ENCODE results near the gene LRRN2.

The LRRN2 gene

DNA sequence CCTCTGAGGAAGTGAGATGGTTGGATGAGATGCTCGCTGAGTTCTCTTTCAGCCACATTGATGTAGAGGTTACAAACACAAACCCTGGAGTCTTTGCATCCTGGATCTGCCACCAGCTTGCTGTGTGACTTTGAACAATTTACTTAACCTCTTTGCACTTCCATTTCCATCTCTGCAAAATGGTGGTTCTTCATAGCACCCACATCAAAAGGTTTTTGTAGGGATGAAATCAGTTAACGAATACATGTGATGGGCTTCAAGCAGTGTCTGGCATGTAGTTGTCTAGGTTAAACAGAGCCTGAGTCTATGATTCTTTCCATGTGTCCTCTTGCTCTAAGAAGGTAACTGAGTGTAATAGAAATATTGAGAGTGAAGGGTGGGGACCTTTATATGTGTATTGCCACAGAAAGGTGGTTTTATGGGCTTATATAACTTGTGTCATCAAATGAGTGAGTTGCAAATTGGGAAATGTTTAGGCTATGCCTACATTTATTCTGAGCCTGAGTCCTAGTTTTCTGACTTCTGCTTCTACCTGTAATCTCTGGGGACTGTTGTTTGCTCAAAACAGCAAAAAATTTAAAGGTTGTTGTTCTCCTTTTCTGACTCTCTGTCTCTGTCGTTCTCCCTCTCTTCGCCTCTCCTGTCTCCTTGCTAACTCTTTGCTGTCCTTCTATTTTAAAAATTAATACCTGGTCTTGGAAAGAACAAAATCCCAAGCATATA lies 27.3 kb upstream of the LRRN2 start:
- DNase-seq (ENCODE audit: low read depth, low spot score), result no peak

DNA sequence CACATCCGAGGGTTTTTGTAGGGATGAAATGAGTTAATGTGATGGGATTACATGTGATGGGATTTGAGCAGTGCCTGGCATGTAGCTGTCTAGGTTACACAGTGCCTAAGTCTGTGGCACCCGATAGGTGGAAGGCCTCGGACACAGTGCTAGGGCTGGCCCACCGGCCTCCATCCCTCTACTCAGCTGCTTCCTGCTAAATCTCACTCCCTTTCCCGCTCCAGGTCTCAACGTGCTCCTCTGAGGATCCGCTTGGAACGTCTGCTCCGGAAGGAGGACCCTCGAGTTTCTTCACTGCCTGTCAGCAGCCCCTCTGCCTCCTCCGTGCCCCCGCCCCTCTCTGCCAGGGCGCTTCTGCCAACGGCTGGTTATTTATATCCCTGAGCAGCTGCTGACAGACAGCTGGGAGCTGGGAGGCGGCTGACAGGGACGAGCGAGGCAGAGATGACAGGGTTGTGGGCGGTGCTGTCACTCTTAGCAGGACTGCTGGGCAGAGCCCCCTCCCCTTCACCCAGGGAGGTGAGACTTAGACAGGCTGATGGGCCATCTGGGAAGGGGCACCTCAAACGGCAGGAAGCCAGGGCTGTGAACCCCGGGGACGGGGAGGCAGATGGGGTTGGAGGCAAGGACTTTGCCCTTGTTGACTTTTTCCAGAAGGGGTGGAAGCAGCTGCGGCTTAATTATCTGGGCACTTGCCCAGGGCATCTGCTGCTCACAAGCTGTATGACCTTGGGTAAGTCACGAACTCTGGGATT lies 26.6 kb upstream of the LRRN2 start:
- DNase-seq (ENCODE audit: low read depth, low spot score), result no peak

DNA sequence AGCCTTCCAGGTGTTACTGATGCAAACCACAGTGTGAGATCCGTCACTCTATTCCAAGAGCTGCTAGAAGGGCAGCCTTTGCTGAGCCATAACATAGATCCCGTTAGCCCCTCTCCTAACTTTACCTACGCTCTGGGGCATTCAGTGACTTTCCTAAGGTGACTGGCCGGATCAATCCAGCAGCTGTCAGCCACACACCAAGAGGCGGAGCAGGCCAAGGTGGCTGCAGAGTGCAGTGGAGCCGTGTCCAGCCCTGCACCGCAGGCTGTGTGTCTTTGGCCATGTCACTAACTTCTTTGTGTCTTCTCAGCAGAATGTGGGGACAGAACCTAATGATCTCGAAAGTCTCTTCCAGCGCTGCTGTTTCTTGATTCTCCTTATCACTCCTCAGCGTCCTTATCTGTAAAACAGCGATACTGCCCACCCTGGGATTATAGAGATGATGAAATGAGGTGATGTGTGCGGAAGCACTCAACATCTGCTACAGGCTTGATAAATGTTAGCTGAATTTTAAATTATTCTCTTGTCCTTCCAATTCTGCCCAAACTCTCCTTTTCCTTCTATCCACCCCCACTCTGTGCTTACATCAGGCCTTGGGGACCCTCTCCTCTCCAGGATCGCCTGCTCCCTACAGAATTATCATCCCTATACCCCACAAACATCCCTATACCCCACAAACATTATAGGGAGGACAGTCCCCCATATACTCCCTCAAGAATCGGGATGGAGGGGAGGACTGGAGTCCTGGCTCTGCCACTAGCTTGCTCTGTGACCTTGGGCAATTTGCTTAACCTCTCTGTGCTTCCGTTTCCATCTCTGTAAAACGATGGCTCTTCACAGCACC lies 25.8 kb upstream of the LRRN2 start:
- DNase-seq (ENCODE audit: low read depth, low spot score), result no peak

GRCh38 chr1:204709960-204710912 lies 24.7 kb upstream of the LRRN2 start:
- DNase-seq (ENCODE audit: low read depth, low spot score), result no peak

DNA sequence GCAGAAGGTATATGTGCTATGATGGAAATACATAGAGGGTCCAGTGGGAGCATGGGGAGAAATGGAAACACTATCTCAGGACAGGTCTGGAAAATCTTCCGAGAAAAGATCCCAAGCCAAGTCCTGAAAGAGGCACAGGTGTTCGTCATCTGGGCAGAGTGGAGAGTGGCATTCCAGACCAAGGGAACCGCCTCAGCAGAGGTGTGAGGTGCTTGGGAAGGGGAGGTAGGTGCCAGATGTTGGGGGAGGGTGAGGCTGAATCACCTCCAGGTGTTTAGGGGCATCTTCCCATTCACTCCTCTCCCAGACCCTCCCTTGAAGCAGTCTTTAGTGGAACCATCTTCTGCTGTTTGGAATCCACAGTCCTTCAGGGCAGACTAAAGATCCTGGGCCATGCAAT lies 23.5 kb upstream of the LRRN2 start:
- DNase-seq (ENCODE audit: low read depth, low spot score), result no peak

- DNase-seq (ENCODE audit: low read depth, low spot score), result no peak
Observed at GRCh38 chr1:204706838-204707509, 21.4 kb upstream of the LRRN2 start.

DNA sequence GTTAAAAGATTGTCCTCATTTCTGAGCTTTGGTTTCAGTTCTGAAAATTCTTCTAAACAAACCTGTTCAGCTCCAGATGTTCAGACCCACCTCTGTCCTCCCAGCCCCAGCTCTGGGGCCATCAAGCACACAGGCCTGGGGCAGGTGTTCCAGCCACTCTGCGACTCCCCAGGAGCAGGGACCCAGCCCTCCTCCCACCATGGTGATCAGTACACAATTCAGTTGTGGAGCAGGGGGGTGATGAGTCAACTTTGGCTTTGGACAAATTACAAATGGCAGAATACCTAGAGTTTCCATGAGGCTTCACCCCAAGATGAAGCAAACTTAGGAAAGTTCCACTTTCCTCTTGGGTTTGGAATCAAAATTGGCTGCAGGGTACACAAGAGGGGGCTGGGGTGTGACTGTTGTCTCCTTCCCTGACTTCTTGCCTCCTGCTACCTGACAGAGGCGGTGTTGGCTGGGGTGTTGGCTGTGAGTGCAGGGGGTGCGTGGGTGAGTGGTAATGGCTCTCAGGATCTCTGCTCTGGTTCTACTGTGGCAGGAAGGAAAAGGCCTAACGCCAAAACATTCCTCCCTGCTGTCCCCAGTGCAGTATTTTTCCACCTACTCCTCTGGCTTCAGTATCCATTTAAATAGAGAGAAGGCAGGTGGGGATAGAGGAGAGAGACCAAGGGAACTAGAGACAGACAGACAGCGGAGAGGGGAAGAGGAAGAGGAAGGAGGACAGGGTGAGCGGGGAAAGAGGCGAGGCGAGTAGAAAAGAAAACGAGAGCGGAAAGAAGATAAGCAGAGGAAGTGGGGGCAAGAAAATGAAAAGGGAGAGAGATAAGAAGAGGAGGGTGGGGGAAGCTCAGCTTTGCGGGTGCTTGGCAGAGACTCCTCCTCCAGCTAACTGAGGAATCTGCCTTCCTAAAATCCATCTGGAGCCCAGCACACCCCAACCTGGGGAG lies 20.6 kb upstream of the LRRN2 start:
- DNase-seq (ENCODE audit: low read depth, low spot score), result no peak

DNA sequence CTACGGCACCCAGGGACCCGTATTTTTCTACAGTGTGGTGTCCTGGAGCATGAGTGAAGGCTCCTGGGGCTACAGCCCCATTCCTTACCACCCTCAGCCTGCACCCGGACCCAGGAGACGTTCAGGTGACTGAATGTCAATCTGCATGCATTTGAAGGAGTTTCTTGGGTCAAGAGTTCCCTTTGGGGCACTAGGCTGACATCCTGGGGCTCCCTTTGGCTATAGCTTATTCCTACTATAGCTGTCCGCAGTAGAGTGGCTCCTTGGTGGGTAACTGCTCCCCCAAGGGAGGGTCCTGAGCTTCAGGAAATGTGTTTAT lies 19.9 kb upstream of the LRRN2 start:
- no peak for DNase-seq (ENCODE audit: low read depth, low spot score)

GRCh38 chr1:204704794-204705492 lies 19.4 kb upstream of the LRRN2 start:
- DNase-seq (ENCODE audit: low read depth, low spot score), result no peak

DNA sequence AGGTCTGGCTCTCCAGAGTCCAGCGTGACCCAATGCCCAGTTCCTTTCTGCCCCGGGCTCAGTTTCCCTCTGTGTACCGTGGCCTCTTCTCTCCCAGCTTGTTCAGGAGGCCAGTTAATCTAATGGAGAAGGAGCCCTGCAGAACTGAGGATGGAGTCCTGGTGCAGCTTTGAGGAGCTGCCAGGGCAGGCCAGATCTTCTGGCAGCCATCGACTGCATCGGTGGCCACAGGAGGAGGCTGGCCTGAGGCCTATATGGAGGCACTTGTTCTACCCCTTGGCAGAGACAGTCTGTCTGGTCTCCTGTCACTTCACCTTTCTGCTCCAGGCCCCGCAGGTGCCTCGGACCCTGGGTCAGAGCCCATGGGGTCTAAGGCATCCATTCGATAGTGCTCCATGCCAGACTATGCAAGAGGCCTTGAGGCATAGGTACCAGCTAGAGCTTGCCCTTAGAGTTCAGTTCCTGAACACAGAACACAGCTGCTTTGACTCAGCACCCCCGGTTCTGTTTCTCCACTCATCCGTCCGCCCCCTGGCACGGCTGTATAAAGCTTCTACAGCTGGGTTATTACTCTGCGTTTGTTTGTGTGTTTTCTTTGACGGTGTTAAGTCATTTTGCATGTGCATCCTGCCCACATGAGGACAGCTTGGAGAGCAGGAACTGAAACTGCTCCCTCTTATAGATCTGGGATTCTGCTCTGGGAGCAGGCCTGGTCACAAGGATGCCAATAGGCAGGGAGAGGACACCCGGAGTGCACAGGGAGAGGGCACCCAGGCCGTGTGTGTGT lies 18.5 kb upstream of the LRRN2 start:
- DNase-seq (ENCODE audit: low read depth, low spot score), result no peak

GRCh38 chr1:204703268-204703664 lies 17.7 kb upstream of the LRRN2 start:
- no peak for DNase-seq (ENCODE audit: low read depth, low spot score)

DNA sequence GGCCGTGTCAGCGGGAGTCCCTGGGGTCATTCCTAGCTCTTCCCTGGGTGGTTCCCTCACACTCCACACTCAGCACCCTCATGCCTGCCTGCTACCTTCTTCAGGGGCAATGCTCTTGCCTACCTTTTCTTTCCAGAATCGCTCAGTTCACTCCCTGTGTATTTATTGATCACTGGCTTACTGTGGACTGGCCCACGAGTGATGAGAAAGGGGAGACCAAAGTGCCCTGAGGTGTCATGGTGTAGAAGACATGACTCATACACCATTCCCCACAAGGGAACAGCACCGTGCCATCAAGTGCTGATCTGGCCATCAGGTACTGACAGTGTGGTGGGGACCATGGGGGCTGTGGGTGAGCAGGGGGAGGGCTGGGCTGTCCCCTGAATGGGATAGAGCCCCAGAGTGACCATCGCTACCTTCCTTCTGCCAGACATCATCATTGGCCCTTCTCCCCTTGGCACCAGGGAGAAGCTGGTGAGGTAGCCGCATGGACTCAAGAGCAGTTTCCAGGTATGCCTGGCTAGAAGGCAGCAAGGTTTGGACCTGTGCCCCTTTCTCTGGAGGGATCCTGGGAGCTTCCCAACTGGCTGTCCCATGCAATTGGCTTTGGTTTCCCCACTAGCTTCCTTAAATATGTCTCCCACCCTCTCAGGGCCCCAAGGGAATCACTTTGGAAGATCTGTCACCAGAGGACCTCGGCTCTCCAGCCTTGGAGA lies 17.2 kb upstream of the LRRN2 start:
- no peak for DNase-seq (ENCODE audit: low read depth, low spot score)

DNA sequence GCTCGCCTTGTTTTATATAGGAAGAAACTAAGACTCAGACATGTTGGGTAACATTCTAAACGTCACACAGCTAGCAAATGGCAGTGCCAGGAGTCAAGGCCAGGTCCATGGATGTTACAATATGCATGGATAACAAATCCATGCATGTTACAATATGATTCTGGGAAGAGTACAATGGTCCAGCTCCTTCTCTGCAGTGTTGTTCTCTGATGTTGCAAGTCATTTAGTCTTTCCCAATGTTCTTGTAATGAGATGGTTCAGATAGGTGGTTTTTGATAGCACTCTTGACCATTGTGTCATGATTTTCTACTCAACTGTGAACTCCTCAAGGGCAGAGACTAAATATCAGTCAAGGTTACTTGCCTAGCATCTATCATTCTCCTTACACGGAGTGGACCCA lies 15.7 kb upstream of the LRRN2 start:
- no peak for DNase-seq (ENCODE audit: low read depth, low spot score)

DNA sequence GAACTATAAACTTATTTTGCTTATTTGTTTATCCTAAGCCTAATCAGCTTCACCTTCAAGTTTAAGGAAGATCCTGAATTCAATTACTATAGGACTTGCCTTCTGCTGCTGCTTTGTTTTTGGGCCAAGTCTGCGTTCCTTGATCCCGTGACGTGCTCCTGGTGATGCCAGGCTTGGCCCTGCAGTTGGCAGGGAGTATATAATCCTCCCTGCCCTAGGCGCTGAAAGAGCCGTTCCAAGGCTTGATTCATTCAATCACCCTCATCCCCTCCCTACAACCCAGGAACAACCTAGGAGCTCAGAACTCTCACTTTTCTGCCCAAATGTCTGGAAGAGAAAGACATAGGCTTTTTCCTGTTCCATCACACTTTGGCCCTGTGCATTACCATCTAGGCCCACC lies 12.4 kb upstream of the LRRN2 start:
- no peak for DNase-seq (ENCODE audit: low read depth, low spot score)

- DNase-seq (ENCODE audit: low read depth, low spot score), result no peak
Observed at GRCh38 chr1:204696606-204697005, 11.1 kb upstream of the LRRN2 start.

GRCh38 chr1:204695692-204696091 lies 10.2 kb upstream of the LRRN2 start:
- DNase-seq (ENCODE audit: low read depth, low spot score), result no peak

- DNase-seq (ENCODE audit: low read depth, low spot score), result no peak
Observed at GRCh38 chr1:204694145-204694544, 8.6 kb upstream of the LRRN2 start.
